Prostate gland (tissue), 2 donors: Measurements from ENCODE around the gene DHX15.

Experiments
- CTCF ChIP-seq, 4 experiments: fragments of 200-600 bp in 2 of 4; fragments of 450-650 bp in 2 of 4; sonication (generic) in 2 of 4; IDR thresholded peaks; 1 replicate in 3 of 4; 2 replicates in 1 of 4; pipeline ENCODE4 v1.5.1; 2016 to 2019; ENCODE audit warnings: antibody characterized with exemption in 4 of 4, mild to moderate bottlenecking in 2 of 4, moderate library complexity in 2 of 4
- POLR2A ChIP-seq: fragments of 450-650 bp; IDR thresholded peaks from one replicate; pipeline ENCODE4 v1.6.1; 2016; ENCODE audit warnings: antibody characterized with exemption, mild to moderate bottlenecking
- POLR2AphosphoS5 ChIP-seq: sonication (generic); formaldehyde crosslinking; IDR thresholded peaks from one replicate; pipeline ENCODE4 v1.6.1; 2017; ENCODE audit warnings: antibody characterized with exemption

- TF ChIP-seq CTCF (IDR thresholded peaks at IDR 0.05) (no peak), POLR2A (no peak), POLR2AphosphoS5 (no peak)
These were observed 33.7 kb downstream of the DHX15 start for GRCh38 chr4:24550441-24551175.
